Fibroblast of peridontal ligament (primary cell): ENCODE data around the gene GYS2.
"Not testable (repeated sequence)": the region's sequence is repeated elsewhere in the genome, so short reads cannot be mapped to it uniquely, and the experiment has no call there.

Source experiments
- DNase-seq: peaks from one replicate; pipeline ENCODE4 v3.0.0-alpha.2; 2010; ENCODE audit errors: extremely low read depth

Gene GYS2

GRCh38 chr12:21604245-21605101, at the start of gene GYS2:
TSS of gene GYS2 (minus strand) at chr12:21604847. CDS start at chr12:21604592, 255 bp downstream.
- no peak for DNase-seq

GRCh38 chr12:21651821-21652220, 47.2 kb upstream of the GYS2 start:
- DNase-seq, result no peak

- no peak for DNase-seq
Measured at GRCh38 chr12:21650997-21651396, 46.4 kb upstream of the GYS2 start.

GRCh38 chr12:21649034-21649433, 44.4 kb upstream of the GYS2 start:
- DNase-seq, result no peak

- DNase-seq, result no peak
Measured at GRCh38 chr12:21648378-21648777, 43.7 kb upstream of the GYS2 start.

GRCh38 chr12:21647179-21647578, 42.5 kb upstream of the GYS2 start:
- no peak for DNase-seq

GRCh38 chr12:21645041-21645500, 40.4 kb upstream of the GYS2 start:
- not testable (repeated sequence) for DNase-seq

GRCh38 chr12:21644516-21644915, 39.9 kb upstream of the GYS2 start:
- DNase-seq, result peak; percentile 17

- no peak for DNase-seq
Measured at GRCh38 chr12:21643758-21644157, 39.1 kb upstream of the GYS2 start.

GRCh38 chr12:21642707-21643389, 38.2 kb upstream of the GYS2 start:
- no peak for DNase-seq

- peak; percentile 36 for DNase-seq
Measured at GRCh38 chr12:21638054-21638891, 33.6 kb upstream of the GYS2 start.

- DNase-seq, result no peak
Measured at GRCh38 chr12:21634245-21634644, 29.6 kb upstream of the GYS2 start.

GRCh38 chr12:21631367-21631766, 26.7 kb upstream of the GYS2 start:
- no peak for DNase-seq

- DNase-seq, result no peak
Measured at GRCh38 chr12:21627924-21628323, 23.3 kb upstream of the GYS2 start.

GRCh38 chr12:21618566-21618965, 13.9 kb upstream of the GYS2 start:
- DNase-seq, result no peak

- no peak for DNase-seq
Measured at GRCh38 chr12:21617030-21617429, 12.4 kb upstream of the GYS2 start.

GRCh38 chr12:21615431-21615830, 10.8 kb upstream of the GYS2 start:
- peak; percentile 12 for DNase-seq

- no peak for DNase-seq
Measured at GRCh38 chr12:21614506-21614905, 9.9 kb upstream of the GYS2 start.

- peak; percentile 4 for DNase-seq
Measured at GRCh38 chr12:21613931-21614330, 9.3 kb upstream of the GYS2 start.

- no peak for DNase-seq
Measured at GRCh38 chr12:21608196-21608595, 3.5 kb upstream of the GYS2 start.

GRCh38 chr12:21607701-21608100, 3.1 kb upstream of the GYS2 start:
- peak; percentile 72 for DNase-seq

GRCh38 chr12:21606175-21606574, 1.5 kb upstream of the GYS2 start:
- no peak for DNase-seq
